OCI-LY7 (cell line): Measurements from ENCODE around the gene MAN1C1.

Experiments used
- CTCF ChIP-seq: fragments of 200-600 bp; sonication (generic); conservative IDR thresholded peaks from 2 replicates; pipeline ENCODE4 v1.5.1; 2014; ENCODE audit warnings: mild to moderate bottlenecking, antibody characterized with exemption, low read length, moderate library complexity, mixed read lengths
- EZH2phosphoT487 ChIP-seq: fragments of 200-600 bp; sonication (generic); IDR thresholded peaks from 2 replicates; pipeline ENCODE4 v1.6.1; 2018; ENCODE audit warnings: low read depth, borderline replicate concordance, mild to moderate bottlenecking, mixed run types, antibody characterized with exemption, low read length, moderate library complexity, mixed read lengths

GRCh38 chr1:25687221-25688017, 70.8 kb downstream of the MAN1C1 start:
- TF ChIP-seq CTCF (no peak), EZH2phosphoT487 (no peak)
